ENCODE results near the gene MKKS. TPM values are rescaled to one million over a fixed set of nuclear protein-coding genes. Genes with fewer than 3 reads are reported as not detected.

The MKKS gene
- total RNA-seq, 4 donors from 2014 or later, result 15.9 to 22.4 (median 17.7) TPM

GRCh38 chr20:10352934-10353824 is 80.8 kb downstream of the MKKS start:
- H3K4me1 ChIP-seq, result no peaks in the 10 kb centered on the region
- H3K27ac ChIP-seq, result no peak overlapping the region
- H3K9me3 ChIP-seq, result no peaks in the 10 kb centered on the region
- H3K27me3 ChIP-seq, result no peaks in the 10 kb centered on the region
- H3K36me3 ChIP-seq, result no peaks in the 10 kb centered on the region
- WGBS, 2 donors (ENCODE audit: low coverage in 1 of 2), result 33% methylated on average over 6 of the region's 6 CpGs
- TF ChIP-seq POLR2AphosphoS5 (IDR thresholded peaks at IDR 0.05), result no peak
- TF ChIP-seq POLR2A (IDR thresholded peaks at IDR 0.05), result no peak
- no peak for TF ChIP-seq EP300 (IDR thresholded peaks at IDR 0.05)
- TF ChIP-seq CTCF (IDR thresholded peaks at IDR 0.05), result no peak
- no peak for ATAC-seq
- H3K4me3 ChIP-seq, result no peak overlapping the region

Other genes starting within 250 kb of the MKKS start
- gene SNAP25, start 215.4 kb downstream of the MKKS start, total RNA-seq, result 1 to 10 TPM in 3 of 4 donors, under 1 TPM in 1; 0.47 to 5.5 (median 2.3) TPM
- 1 to 10 TPM; 1.3 to 3.0 (median 1.9) TPM for gene SLX4IP, start 1.1 kb upstream of the MKKS start, total RNA-seq
- gene JAG1, start 239.8 kb upstream of the MKKS start, total RNA-seq, result 10 to 100 TPM; 34.3 to 81.9 (median 45.7) TPM